RWPE1 (cell line): ENCODE data around the gene PTPN21.

ENCODE experiments used
- CTCF ChIA-PET: fragments of 350-600 bp; sonication (Branson Sonifier 250); formaldehyde crosslinking; extraction: SDS; loops from one replicate; lab custom pipeline; 2021; lab: Yijun Ruan, JAX
- POLR2A ChIA-PET: fragments of 400-600 bp; formaldehyde crosslinking; extraction: SDS; loops from one replicate; lab custom pipeline; 2020; ENCODE audit warnings: antibody characterized with exemption; ENCODE audit not compliant: low non-redundant PET; lab: Yijun Ruan, JAX
- DNase-seq: peaks from one replicate; pipeline ENCODE4 v3.0.0; 2012; ENCODE audit warnings: low spot score
- H3K27ac ChIP-seq: fragments of 450-650 bp; 2 replicates; pipeline ENCODE4 v1.5.1; 2017
- TF ChIP-seq, protein P1 (sequence below): fragments of 450-650 bp; conservative IDR thresholded peaks from 2 replicates; pipeline ENCODE4 v1.5.1; 2017; ENCODE audit warnings: low read depth, mild to moderate bottlenecking

PTPN21 gene

DNA sequence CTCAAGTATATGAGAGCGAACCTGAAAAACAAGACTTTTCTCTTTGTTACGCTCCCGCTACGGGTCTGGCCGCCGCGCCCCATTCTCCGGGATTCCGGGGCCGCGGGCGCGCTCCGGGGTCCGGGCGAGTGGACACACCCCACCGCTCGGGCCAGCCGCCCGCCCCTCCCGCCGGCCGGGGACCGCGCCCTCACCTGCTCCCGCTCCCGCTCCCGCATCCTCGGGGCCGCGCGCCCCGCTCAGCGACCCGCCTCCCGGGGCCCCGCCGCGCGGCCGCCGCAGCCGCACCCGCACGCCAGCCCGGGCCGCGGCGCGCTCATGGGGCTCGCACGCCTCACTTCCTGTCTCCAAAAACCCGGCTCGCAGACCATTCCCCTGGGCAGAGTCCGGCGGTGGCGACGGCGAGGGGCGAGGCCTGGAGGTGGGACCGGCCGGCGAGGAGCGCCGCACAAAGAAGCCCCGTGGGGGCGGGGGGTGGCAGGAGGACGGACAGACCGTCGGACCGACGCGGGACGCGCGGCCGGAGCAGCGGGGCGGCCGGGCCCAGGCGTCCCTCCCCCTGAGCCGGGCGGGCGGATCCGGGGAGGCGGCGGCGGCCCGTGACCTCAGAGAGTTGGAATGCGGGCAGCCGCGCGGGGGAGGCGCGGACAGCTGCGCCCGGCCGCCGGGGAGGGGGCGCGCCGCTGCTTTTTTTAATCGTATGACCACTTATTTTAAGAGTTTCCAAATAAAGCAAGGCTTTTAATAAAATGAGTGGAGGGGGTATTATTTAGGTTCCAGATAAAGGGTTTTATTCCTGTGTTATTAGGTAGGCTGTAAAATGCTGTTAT is at the start of gene PTPN21:
Gene PTPN21, minus strand, starts transcription at position 551 of the 830 bp plus-strand sequence. CDS start 4,590 bp downstream, outside the sequence.
- POLR2A ChIA-PET = no interaction called here
- TF ChIP-seq, protein P1, sequence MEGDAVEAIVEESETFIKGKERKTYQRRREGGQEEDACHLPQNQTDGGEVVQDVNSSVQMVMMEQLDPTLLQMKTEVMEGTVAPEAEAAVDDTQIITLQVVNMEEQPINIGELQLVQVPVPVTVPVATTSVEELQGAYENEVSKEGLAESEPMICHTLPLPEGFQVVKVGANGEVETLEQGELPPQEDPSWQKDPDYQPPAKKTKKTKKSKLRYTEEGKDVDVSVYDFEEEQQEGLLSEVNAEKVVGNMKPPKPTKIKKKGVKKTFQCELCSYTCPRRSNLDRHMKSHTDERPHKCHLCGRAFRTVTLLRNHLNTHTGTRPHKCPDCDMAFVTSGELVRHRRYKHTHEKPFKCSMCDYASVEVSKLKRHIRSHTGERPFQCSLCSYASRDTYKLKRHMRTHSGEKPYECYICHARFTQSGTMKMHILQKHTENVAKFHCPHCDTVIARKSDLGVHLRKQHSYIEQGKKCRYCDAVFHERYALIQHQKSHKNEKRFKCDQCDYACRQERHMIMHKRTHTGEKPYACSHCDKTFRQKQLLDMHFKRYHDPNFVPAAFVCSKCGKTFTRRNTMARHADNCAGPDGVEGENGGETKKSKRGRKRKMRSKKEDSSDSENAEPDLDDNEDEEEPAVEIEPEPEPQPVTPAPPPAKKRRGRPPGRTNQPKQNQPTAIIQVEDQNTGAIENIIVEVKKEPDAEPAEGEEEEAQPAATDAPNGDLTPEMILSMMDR = no peak
- peak; percentile 81 for DNase-seq
- CTCF ChIA-PET = no interaction called here
- H3K27ac ChIP-seq = peak within 1 kb of the TSS; percentile 91

DNA sequence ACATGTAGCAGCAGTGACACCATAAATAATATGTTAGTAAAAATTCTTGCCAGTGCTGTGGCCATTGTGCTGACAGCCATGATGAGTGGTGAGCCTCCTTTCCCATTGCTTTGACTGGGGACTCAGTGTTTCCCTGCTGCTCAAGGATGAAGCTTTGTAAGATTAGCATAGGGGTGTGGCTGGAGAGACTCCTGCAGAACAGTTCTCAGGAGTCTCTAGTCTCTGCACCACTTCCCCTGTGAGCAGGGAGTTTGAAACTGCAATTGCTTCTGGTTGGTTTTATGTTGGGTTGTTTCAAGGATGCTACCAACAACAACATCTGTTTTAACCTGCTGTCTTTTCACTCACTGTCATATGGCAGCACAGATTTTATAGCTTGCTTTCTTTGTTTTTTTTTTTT is 49.4 kb upstream of the PTPN21 start:
- no peak overlapping the region for H3K27ac ChIP-seq
- DNase-seq = no peak
- TF ChIP-seq, protein P1 = no peak
- CTCF ChIA-PET = no interaction called here
- POLR2A ChIA-PET = no interaction called here

DNA sequence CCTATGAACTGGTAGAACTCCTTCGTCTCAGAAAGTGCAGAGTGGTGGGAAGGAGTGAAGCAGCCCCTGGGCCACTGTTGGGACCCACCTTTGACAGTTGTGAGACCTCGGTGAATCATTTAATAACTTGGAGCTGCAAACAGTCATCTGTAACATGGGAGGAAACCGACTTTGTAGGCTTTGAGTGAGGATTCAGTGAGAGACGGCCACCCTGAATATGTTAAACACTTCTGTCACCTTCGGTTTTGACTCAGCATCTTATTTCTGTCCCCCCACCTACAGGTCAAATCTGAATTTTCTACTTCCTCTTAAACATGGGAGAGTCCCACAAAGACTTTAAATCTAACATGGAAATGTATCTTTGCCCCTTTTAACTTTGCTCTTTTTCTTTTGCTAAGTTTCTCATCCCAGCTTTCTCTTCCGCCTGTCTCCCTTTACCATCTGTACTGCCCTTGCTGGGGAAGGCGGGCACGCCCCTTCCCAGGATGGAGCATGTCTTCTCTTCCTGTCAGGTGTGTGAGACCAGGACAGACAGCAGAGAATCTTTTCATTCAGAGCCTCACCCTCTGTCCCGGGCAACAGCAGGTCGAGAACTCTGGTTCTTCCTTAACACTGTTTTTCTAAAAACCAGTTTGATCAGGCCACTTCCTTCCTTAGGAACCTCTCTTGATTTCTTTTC is 45.1 kb upstream of the PTPN21 start:
- CTCF ChIA-PET = no interaction called here
- TF ChIP-seq, protein P1 = no peak
- no peak for DNase-seq
- POLR2A ChIA-PET = no interaction called here
- no peak overlapping the region for H3K27ac ChIP-seq

DNA sequence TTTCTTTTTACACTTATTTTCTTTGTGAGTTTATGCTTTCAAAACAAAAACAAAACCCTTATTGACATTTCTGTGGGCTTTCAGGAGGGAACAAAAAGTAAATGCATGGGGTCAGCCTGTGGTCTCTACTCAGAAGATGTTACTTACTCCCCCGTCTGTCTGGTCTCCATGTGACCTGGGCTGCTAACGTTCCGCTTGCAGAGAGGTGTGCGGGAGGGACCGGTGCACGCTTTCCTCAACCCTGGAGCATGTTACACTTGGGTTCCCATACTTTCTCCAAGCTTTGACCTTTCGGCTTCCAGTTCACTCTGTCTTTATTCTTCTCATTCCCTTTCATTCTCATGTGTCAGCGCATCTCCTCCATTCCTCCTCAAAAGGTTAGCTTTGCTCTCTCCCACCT is 44.5 kb upstream of the PTPN21 start:
- TF ChIP-seq, protein P1 = no peak
- no peak for DNase-seq
- CTCF ChIA-PET = no interaction called here
- no peak overlapping the region for H3K27ac ChIP-seq
- POLR2A ChIA-PET = no interaction called here

DNA sequence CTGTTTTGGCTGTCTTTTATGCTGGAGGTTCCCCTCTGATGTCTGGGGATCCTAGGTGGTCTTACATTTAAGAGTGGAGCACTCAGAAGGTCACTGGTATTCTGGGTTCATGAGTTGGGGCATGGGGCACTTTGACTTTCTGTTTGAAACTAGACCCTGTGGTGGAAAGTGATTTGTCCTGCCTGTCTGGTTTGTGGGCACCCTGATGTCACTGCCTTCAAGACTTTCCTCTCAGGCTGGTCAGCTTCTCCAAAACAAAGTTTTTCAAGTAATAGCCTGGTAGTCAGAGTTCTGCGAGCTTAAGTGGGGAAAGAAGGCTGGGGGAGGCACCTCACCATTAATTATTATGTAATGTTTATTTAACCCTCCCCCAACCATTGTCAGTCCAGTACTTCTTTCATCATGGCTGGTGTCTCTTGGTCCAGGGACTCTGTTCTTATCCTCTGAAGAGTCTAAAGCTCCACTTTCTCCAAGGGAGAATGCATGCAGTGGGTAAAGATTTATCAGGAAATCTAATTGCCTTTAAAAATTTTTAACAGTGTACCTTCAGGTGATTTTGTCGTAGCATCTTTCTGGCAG is 43.4 kb upstream of the PTPN21 start:
- ChIA-PET CTCF (no interaction called here), POLR2A (no interaction called here)
- TF ChIP-seq, protein P1 = no peak
- no peak for DNase-seq
- no peak overlapping the region for H3K27ac ChIP-seq

DNA sequence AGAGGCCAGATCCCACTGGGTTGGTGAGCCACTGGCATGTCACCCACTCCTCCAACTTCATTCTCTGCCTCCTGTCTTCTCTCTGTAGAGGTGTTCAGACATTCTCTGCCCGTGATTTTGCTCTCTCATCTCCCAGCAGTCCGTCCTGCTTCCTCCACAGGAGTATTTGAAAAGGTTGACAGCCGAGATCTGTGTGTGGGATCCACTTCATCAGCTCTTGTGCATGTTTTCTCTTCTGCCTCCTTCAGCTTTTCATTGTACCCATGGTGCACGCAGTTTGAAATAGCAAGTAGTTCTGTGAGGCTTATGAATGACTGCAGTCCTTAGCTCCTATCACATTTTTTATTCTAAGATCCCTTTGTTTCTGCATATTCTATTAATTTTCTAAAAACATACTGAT is 42.8 kb upstream of the PTPN21 start:
- ChIA-PET POLR2A (no interaction called here), CTCF (no interaction called here)
- no peak for DNase-seq
- TF ChIP-seq, protein P1 = no peak
- H3K27ac ChIP-seq = no peak overlapping the region
